ENCODE measurements around the gene TMEM238.

DNA sequence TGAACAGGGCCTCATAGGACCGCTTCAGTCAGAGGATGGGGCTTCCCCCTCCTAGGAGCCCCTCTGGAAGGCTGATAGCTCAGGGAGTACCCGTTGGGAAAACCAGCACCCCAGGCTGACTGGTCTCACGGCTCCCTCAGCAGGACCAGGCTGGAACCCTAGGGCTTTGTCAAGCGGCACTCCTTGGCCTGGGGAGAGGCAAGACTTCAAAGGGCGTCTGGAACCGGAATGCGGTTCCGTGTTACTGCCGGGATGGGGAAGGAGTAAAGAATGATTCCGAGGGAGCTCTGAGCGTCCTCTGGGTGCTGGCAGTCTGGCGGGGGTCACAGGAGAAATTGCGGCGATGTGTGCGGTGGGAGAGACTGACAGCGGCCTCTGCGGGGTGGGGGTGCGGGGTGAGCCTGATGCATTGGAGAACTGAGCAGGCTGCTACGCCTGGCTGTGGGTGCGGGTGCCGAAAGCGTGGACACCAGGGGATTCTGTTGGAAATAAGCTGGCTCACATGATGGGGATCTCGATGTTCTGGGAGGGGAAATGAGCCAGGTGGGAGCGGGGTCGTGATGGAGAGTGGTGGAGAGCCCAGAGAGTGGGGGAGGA is 31.4 kb downstream of the TMEM238 start:
- TF ChIP-seq POLR2A (IDR thresholded peaks at IDR 0.05) (no peak), POLR2AphosphoS5 (IDR thresholded peaks at IDR 0.05) (no peak)
- TF ChIP-seq, protein P1, sequence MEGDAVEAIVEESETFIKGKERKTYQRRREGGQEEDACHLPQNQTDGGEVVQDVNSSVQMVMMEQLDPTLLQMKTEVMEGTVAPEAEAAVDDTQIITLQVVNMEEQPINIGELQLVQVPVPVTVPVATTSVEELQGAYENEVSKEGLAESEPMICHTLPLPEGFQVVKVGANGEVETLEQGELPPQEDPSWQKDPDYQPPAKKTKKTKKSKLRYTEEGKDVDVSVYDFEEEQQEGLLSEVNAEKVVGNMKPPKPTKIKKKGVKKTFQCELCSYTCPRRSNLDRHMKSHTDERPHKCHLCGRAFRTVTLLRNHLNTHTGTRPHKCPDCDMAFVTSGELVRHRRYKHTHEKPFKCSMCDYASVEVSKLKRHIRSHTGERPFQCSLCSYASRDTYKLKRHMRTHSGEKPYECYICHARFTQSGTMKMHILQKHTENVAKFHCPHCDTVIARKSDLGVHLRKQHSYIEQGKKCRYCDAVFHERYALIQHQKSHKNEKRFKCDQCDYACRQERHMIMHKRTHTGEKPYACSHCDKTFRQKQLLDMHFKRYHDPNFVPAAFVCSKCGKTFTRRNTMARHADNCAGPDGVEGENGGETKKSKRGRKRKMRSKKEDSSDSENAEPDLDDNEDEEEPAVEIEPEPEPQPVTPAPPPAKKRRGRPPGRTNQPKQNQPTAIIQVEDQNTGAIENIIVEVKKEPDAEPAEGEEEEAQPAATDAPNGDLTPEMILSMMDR (IDR thresholded peaks at IDR 0.05 in 8 of 11, conservative IDR thresholded peaks at IDR 0.05 in 3 of 11): no peak

Measured in spleen (tissue), 7 donors.